Measurements from ENCODE around the gene TMEM25.

DNA sequence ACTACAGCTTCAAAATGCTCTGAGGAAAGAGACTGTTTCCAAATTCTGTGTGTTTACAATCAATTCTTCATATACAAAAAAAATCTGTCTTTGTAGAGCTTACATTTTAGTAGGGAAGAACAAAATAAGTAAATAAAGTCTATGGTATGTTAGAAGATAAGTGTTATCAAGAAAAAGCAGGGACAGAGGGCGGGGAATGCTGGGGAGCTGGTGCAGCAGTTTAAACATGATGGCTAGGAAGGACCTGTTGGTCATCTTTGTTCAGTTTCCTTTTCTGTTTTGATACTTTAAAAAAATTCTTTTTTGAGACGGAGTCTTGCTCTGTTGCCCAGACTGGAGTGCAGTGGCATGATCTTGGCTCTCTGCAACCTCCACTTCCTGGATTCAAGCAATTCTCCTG lies 16.1 kb downstream of the TMEM25 start:
- TF ChIP-seq, protein P1, sequence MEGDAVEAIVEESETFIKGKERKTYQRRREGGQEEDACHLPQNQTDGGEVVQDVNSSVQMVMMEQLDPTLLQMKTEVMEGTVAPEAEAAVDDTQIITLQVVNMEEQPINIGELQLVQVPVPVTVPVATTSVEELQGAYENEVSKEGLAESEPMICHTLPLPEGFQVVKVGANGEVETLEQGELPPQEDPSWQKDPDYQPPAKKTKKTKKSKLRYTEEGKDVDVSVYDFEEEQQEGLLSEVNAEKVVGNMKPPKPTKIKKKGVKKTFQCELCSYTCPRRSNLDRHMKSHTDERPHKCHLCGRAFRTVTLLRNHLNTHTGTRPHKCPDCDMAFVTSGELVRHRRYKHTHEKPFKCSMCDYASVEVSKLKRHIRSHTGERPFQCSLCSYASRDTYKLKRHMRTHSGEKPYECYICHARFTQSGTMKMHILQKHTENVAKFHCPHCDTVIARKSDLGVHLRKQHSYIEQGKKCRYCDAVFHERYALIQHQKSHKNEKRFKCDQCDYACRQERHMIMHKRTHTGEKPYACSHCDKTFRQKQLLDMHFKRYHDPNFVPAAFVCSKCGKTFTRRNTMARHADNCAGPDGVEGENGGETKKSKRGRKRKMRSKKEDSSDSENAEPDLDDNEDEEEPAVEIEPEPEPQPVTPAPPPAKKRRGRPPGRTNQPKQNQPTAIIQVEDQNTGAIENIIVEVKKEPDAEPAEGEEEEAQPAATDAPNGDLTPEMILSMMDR (IDR thresholded peaks at IDR 0.05; ENCODE audit: poor library complexity, severe bottlenecking): no peak
- no peak for TF ChIP-seq TAF1 (IDR thresholded peaks at IDR 0.05; ENCODE audit: low read depth)
- TF ChIP-seq SMC3 (conservative IDR thresholded peaks at IDR 0.05; ENCODE audit: poor library complexity): no peak
- TF ChIP-seq EP300 (conservative IDR thresholded peaks at IDR 0.05; ENCODE audit: poor library complexity, severe bottlenecking): no peak
- TF ChIP-seq EZH2 (IDR thresholded peaks at IDR 0.05; ENCODE audit: borderline replicate concordance, insufficient read depth, low read length, poor library complexity, severe bottlenecking): no peak
- TF ChIP-seq MXI1 (conservative IDR thresholded peaks at IDR 0.05; ENCODE audit: poor library complexity, severe bottlenecking): no peak
- TF ChIP-seq POLR2AphosphoS5 (IDR thresholded peaks at IDR 0.05): no peak
- no peak for TF ChIP-seq RAD21 (conservative IDR thresholded peaks at IDR 0.05)
- TF ChIP-seq, protein P2, sequence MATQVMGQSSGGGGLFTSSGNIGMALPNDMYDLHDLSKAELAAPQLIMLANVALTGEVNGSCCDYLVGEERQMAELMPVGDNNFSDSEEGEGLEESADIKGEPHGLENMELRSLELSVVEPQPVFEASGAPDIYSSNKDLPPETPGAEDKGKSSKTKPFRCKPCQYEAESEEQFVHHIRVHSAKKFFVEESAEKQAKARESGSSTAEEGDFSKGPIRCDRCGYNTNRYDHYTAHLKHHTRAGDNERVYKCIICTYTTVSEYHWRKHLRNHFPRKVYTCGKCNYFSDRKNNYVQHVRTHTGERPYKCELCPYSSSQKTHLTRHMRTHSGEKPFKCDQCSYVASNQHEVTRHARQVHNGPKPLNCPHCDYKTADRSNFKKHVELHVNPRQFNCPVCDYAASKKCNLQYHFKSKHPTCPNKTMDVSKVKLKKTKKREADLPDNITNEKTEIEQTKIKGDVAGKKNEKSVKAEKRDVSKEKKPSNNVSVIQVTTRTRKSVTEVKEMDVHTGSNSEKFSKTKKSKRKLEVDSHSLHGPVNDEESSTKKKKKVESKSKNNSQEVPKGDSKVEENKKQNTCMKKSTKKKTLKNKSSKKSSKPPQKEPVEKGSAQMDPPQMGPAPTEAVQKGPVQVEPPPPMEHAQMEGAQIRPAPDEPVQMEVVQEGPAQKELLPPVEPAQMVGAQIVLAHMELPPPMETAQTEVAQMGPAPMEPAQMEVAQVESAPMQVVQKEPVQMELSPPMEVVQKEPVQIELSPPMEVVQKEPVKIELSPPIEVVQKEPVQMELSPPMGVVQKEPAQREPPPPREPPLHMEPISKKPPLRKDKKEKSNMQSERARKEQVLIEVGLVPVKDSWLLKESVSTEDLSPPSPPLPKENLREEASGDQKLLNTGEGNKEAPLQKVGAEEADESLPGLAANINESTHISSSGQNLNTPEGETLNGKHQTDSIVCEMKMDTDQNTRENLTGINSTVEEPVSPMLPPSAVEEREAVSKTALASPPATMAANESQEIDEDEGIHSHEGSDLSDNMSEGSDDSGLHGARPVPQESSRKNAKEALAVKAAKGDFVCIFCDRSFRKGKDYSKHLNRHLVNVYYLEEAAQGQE (IDR thresholded peaks at IDR 0.05; ENCODE audit: borderline replicate concordance): no peak

Measured in neural cell (in vitro differentiated cells).